ENCODE results near the gene AFF1.

- TF ChIP-seq, protein P1, sequence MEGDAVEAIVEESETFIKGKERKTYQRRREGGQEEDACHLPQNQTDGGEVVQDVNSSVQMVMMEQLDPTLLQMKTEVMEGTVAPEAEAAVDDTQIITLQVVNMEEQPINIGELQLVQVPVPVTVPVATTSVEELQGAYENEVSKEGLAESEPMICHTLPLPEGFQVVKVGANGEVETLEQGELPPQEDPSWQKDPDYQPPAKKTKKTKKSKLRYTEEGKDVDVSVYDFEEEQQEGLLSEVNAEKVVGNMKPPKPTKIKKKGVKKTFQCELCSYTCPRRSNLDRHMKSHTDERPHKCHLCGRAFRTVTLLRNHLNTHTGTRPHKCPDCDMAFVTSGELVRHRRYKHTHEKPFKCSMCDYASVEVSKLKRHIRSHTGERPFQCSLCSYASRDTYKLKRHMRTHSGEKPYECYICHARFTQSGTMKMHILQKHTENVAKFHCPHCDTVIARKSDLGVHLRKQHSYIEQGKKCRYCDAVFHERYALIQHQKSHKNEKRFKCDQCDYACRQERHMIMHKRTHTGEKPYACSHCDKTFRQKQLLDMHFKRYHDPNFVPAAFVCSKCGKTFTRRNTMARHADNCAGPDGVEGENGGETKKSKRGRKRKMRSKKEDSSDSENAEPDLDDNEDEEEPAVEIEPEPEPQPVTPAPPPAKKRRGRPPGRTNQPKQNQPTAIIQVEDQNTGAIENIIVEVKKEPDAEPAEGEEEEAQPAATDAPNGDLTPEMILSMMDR (conservative IDR thresholded peaks at IDR 0.05 in 1 of 2, IDR thresholded peaks at IDR 0.05 in 1 of 2; ENCODE audit: low read depth in 1 of 2, low read length in 2 of 2): no peak
- TF ChIP-seq EZH2 (IDR thresholded peaks at IDR 0.05; ENCODE audit: low read length, missing control alignments): no peak
Observed at GRCh38 chr4:86977621-86978184, 42.9 kb downstream of the AFF1 start.
